ENCODE results near the gene HDHD3. TPM values are rescaled to one million over a fixed set of nuclear protein-coding genes. Genes with fewer than 3 reads are reported as not detected.

HDHD3 gene
- total RNA-seq, 1 experiment from 2014 or later: 11.6 TPM

- Histone ChIP-seq H4K20me1 (ENCODE audit: insufficient read depth, low read depth, low read length) (no peaks in the 10 kb centered on the region), H3K4me3 (ENCODE audit: low read length) (no peak overlapping the region), H3K4me1 (ENCODE audit: low read length) (peaks cover 7% of the 10 kb centered on the region), H3K4me2 (ENCODE audit: low read depth, low read length, poor library complexity, severe bottlenecking) (no peak overlapping the region), H3K9me2 (replicated peaks; ENCODE audit: insufficient read depth, low read length) (no peaks in the 10 kb centered on the region), H3K27me3 (ENCODE audit: low read length) (no peaks in the 10 kb centered on the region), H3K9me3 (ENCODE audit: low read length) (no peaks in the 10 kb centered on the region), H2AFZ (ENCODE audit: low read length) (no peak overlapping the region), H3K27ac (ENCODE audit: low read length) (no peak overlapping the region), H3K9ac (ENCODE audit: low read length) (no peak overlapping the region), H3K36me3 (ENCODE audit: insufficient read depth, low read length) (no peaks in the 10 kb centered on the region), H3K79me2 (ENCODE audit: low read length) (peaks cover 24% of the 10 kb centered on the region)
- no peak for DNase-seq
Observed at GRCh38 chr9:113395000-113395861, 18.4 kb upstream of the HDHD3 start.

GRCh38 chr9:113393281-113393680 lies 16.5 kb upstream of the HDHD3 start:
- Histone ChIP-seq H3K4me2 (ENCODE audit: low read depth, low read length, poor library complexity, severe bottlenecking) (no peak overlapping the region), H3K9me2 (replicated peaks; ENCODE audit: insufficient read depth, low read length) (no peaks in the 10 kb centered on the region), H3K4me1 (ENCODE audit: low read length) (no peaks in the 10 kb centered on the region), H3K27me3 (ENCODE audit: low read length) (no peaks in the 10 kb centered on the region), H3K4me3 (ENCODE audit: low read length) (no peak overlapping the region), H3K9me3 (ENCODE audit: low read length) (no peaks in the 10 kb centered on the region), H2AFZ (ENCODE audit: low read length) (no peak overlapping the region), H3K79me2 (ENCODE audit: low read length) (peaks cover 4% of the 10 kb centered on the region; the same call in 1 of the 2 replicates), H4K20me1 (ENCODE audit: insufficient read depth, low read depth, low read length) (no peaks in the 10 kb centered on the region), H3K9ac (ENCODE audit: low read length) (no peak overlapping the region), H3K27ac (ENCODE audit: low read length) (no peak overlapping the region), H3K36me3 (ENCODE audit: insufficient read depth, low read length) (0 out of 2 replicates have a peak, but pooled peaks cover 2% of the 10 kb centered on the region)
- no peak for DNase-seq

GRCh38 chr9:113391917-113392316 lies 15.1 kb upstream of the HDHD3 start:
- H3K9me2 ChIP-seq (replicated peaks; ENCODE audit: insufficient read depth, low read length): no peaks in the 10 kb centered on the region
- no peaks in the 10 kb centered on the region for H4K20me1 ChIP-seq (ENCODE audit: insufficient read depth, low read depth, low read length)
- no peak overlapping the region for H3K9ac ChIP-seq (ENCODE audit: low read length)
- no peaks in the 10 kb centered on the region for H3K9me3 ChIP-seq (ENCODE audit: low read length)
- no peaks in the 10 kb centered on the region for H3K79me2 ChIP-seq (ENCODE audit: low read length)
- no peak overlapping the region for H3K4me3 ChIP-seq (ENCODE audit: low read length)
- H3K4me1 ChIP-seq (ENCODE audit: low read length): no peaks in the 10 kb centered on the region
- no peak overlapping the region for H3K4me2 ChIP-seq (ENCODE audit: low read depth, low read length, poor library complexity, severe bottlenecking)
- no peaks in the 10 kb centered on the region for H3K27me3 ChIP-seq (ENCODE audit: low read length)
- H2AFZ ChIP-seq (ENCODE audit: low read length): no peak overlapping the region
- DNase-seq: no peak
- H3K36me3 ChIP-seq (ENCODE audit: insufficient read depth, low read length): peaks cover 6% of the 10 kb centered on the region; the same call in 1 of the 2 replicates
- H3K27ac ChIP-seq (ENCODE audit: low read length): no peak overlapping the region

GRCh38 chr9:113390192-113390960 lies 13.6 kb upstream of the HDHD3 start:
- no peak for DNase-seq
- no peaks in the 10 kb centered on the region for H3K79me2 ChIP-seq (ENCODE audit: low read length)
- no peaks in the 10 kb centered on the region for H4K20me1 ChIP-seq (ENCODE audit: insufficient read depth, low read depth, low read length)
- no peak overlapping the region for H3K4me2 ChIP-seq (ENCODE audit: low read depth, low read length, poor library complexity, severe bottlenecking)
- no peaks in the 10 kb centered on the region for H3K4me1 ChIP-seq (ENCODE audit: low read length)
- H3K27me3 ChIP-seq (ENCODE audit: low read length): no peaks in the 10 kb centered on the region
- peaks cover 6% of the 10 kb centered on the region; the same call in 1 of the 2 replicates for H3K36me3 ChIP-seq (ENCODE audit: insufficient read depth, low read length)
- no peak overlapping the region for H3K27ac ChIP-seq (ENCODE audit: low read length)
- H2AFZ ChIP-seq (ENCODE audit: low read length): no peak overlapping the region
- H3K9me3 ChIP-seq (ENCODE audit: low read length): no peaks in the 10 kb centered on the region
- no peak overlapping the region for H3K9ac ChIP-seq (ENCODE audit: low read length)
- H3K4me3 ChIP-seq (ENCODE audit: low read length): no peak overlapping the region
- no peaks in the 10 kb centered on the region for H3K9me2 ChIP-seq (replicated peaks; ENCODE audit: insufficient read depth, low read length)

GRCh38 chr9:113389451-113389850 lies 12.7 kb upstream of the HDHD3 start:
- Histone ChIP-seq H2AFZ (ENCODE audit: low read length) (no peak overlapping the region), H3K4me3 (ENCODE audit: low read length) (no peak overlapping the region), H3K9me2 (replicated peaks; ENCODE audit: insufficient read depth, low read length) (no peaks in the 10 kb centered on the region), H3K27me3 (ENCODE audit: low read length) (no peaks in the 10 kb centered on the region), H3K4me2 (ENCODE audit: low read depth, low read length, poor library complexity, severe bottlenecking) (no peak overlapping the region), H3K79me2 (ENCODE audit: low read length) (no peaks in the 10 kb centered on the region), H3K9me3 (ENCODE audit: low read length) (no peaks in the 10 kb centered on the region), H3K9ac (ENCODE audit: low read length) (no peak overlapping the region), H3K27ac (ENCODE audit: low read length) (no peak overlapping the region), H4K20me1 (ENCODE audit: insufficient read depth, low read depth, low read length) (no peaks in the 10 kb centered on the region), H3K36me3 (ENCODE audit: insufficient read depth, low read length) (peaks cover 6% of the 10 kb centered on the region; the same call in 1 of the 2 replicates), H3K4me1 (ENCODE audit: low read length) (no peaks in the 10 kb centered on the region)
- no peak for DNase-seq

- Histone ChIP-seq H3K9ac (ENCODE audit: low read length) (no peak overlapping the region), H3K9me2 (replicated peaks; ENCODE audit: insufficient read depth, low read length) (no peaks in the 10 kb centered on the region), H2AFZ (ENCODE audit: low read length) (no peak overlapping the region), H3K9me3 (ENCODE audit: low read length) (no peaks in the 10 kb centered on the region), H3K27ac (ENCODE audit: low read length) (no peak overlapping the region), H3K79me2 (ENCODE audit: low read length) (no peaks in the 10 kb centered on the region), H3K4me1 (ENCODE audit: low read length) (no peaks in the 10 kb centered on the region), H3K4me2 (ENCODE audit: low read depth, low read length, poor library complexity, severe bottlenecking) (no peak overlapping the region), H3K36me3 (ENCODE audit: insufficient read depth, low read length) (peaks cover 6% of the 10 kb centered on the region; the same call in 1 of the 2 replicates), H3K27me3 (ENCODE audit: low read length) (no peaks in the 10 kb centered on the region), H3K4me3 (ENCODE audit: low read length) (no peak overlapping the region), H4K20me1 (ENCODE audit: insufficient read depth, low read depth, low read length) (no peaks in the 10 kb centered on the region)
- DNase-seq: no peak
Observed at GRCh38 chr9:113388833-113389232, 12.0 kb upstream of the HDHD3 start.

- H3K9ac ChIP-seq (ENCODE audit: low read length): no peak overlapping the region
- no peak for DNase-seq
- H3K4me2 ChIP-seq (ENCODE audit: low read depth, low read length, poor library complexity, severe bottlenecking): no peak overlapping the region
- H3K36me3 ChIP-seq (ENCODE audit: insufficient read depth, low read length): peaks cover 6% of the 10 kb centered on the region; the same call in 1 of the 2 replicates
- H3K27ac ChIP-seq (ENCODE audit: low read length): no peak overlapping the region
- H3K9me3 ChIP-seq (ENCODE audit: low read length): no peaks in the 10 kb centered on the region
- H3K4me1 ChIP-seq (ENCODE audit: low read length): no peaks in the 10 kb centered on the region
- H2AFZ ChIP-seq (ENCODE audit: low read length): no peak overlapping the region
- H3K79me2 ChIP-seq (ENCODE audit: low read length): no peaks in the 10 kb centered on the region
- H3K4me3 ChIP-seq (ENCODE audit: low read length): no peak overlapping the region
- no peaks in the 10 kb centered on the region for H4K20me1 ChIP-seq (ENCODE audit: insufficient read depth, low read depth, low read length)
- H3K9me2 ChIP-seq (replicated peaks; ENCODE audit: insufficient read depth, low read length): no peaks in the 10 kb centered on the region
- no peaks in the 10 kb centered on the region for H3K27me3 ChIP-seq (ENCODE audit: low read length)
Observed at GRCh38 chr9:113387560-113388230, 10.9 kb upstream of the HDHD3 start.
